HG02870 (cell line): ENCODE measurements around the gene RPP30.
A peak's percentile ranks its signal among the peaks of the same experiment; 100 is the strongest.
"Not testable (repeated sequence)": the region's sequence is repeated elsewhere in the genome, so short reads cannot be mapped to it uniquely, and the experiment has no call there.

Experiments
- ATAC-seq: cut with Tn5 transposase; IDR thresholded peaks from one replicate; pipeline ENCODE4 v1.9.1; 2021; ENCODE audit warnings: mild to moderate bottlenecking, moderate library complexity; ENCODE audit not compliant: unreplicated experiment

RPP30 gene

DNA sequence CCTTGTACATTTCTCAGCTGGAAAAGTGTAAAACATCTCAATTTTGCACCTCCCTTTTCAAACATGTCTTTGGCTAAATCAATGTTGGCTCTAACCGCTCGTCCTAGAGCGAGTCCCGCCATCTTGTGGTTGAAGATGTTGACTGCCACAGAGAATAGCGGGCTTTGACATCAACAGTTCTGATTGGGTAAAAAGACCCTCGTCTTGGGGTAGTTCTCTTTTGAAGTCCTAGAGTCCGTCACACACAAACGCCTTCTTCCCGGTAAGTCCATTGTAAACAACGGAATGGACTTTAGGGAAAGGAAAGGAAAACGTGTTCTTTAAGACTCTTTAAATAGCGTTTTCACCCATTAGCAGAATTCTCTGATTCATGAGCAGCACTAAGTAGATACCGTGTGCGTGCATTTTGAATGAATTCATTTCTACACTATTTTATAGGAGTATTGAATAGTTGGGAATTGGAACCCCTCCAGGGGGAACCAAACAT, 452 bp upstream of the RPP30 start:
- ATAC-seq, result peak; percentile 42

DNA sequence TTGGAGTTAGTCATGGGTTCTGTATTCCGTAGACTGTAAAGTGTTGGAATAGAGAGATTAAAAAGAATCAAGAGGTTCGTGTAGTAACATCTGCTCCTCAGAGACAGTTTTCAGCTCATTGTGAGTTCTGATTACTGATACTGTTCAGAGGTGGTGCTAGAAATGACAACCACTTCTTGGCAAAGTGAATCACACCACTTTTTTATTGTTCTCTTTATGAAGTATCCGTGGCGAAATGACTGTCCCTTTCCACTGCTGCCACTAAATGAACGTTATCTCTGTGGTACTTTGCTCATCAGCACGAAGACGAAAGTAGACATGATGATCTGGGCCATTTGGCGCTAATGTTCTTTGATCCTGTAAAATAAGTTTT, 860 bp downstream of the RPP30 start:
- no peak for ATAC-seq

DNA sequence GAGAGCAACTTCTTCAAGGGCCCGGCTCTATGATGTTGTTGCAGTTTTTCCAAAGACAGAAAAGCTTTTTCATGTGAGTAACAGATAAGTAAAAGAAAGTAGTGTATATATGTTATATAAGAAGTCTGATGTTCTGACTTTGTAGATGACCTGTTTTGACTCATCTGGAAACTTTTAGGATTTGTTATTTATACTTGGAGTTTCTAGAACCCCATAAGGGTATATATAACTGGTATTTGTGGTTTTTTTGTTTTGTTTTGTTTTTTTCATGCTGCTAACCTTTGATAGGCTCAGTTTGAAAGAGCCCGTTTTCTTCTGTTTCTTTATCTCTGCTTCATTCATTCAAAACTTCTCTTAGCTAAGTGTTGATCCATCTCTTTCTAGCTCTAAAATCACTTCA, 7.3 kb downstream of the RPP30 start:
- ATAC-seq, result no peak

DNA sequence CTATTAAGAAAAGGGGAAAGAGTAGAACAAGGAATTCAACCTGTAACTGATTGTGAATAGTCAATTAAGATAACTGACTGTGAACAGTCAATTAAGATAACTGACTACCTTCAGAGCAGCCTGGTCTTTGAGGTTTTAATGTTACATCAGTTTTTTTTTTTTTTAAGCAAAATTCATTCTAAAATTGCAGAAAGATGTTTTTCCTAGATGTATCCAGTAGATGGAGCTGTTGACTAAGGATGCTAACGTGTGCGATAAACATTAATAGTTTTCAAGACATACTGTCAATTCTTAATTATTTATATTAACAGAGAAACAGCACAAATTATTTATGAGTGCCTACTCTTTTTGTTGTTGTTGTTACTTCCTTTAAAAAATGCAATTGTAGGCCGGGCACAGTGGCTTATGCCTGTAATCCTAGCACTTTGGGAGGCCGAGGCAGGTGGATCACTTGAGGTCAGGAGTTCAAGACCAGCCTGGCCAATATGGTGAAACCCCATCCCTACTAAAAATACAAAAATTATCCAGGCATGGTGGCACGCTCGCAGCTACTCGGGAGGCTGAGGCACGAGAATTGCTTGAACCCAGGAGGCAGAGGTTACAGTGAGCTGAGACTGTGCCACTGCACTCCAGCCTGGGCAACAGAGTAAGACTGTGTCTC, 8.4 kb downstream of the RPP30 start:
- not testable (repeated sequence) for ATAC-seq

DNA sequence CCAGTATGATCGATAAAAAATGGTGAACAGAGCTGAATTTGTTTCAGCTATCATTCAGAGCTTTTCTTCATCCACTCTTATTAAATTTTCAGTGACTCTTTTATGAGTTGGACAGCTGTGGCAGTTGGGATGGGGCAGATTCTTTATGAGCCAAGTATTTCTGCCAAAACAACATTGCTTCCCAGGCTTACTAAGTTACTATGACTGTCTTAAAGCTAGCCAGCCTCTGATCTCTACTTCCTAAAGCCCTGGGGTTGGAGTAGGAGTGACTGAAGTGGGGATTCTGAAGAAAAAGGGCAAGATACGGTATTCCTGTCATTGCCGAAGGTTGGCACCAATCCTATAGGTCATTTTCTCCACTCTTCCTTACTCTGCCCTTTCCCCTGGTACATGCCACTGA, 12.7 kb downstream of the RPP30 start:
- ATAC-seq, result no peak

DNA sequence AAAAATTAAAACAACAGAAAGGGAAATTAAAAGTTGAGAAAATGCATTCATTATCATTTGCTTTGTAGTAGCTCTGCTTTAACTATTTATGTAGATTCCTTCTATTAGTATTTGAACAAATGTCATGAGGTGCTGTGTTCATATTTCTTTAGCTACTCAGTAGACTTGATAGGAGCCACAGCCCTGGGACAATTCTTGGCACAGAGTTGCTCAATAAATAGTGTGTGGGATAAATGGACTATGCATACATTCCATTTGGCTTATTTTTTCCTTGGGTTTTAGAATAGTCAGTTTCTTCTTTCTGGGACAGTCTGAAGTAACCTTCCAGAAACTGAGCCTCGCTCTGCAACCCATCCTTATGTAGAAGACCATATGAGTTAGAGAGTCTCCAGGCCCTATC, 13.4 kb downstream of the RPP30 start:
- ATAC-seq, result no peak

DNA sequence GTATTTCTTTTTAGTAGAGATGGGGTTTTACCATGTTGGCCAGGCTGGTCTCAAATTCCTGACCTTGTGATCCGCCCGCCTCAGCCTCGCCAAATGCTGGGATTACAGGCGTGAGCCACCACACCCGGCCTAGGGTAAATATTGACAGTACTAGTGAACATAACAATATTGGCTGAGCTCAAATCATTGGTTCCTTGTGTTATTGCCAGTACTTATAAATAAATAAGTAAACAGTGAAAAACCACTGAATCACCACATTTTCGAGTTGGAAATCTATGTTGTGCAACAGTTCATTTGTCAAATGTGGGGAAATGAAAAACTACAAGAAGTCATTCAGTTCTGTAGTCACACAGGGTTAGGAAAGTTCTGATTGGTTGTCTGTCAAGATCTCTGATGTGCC, 15.8 kb downstream of the RPP30 start:
- no peak for ATAC-seq

DNA sequence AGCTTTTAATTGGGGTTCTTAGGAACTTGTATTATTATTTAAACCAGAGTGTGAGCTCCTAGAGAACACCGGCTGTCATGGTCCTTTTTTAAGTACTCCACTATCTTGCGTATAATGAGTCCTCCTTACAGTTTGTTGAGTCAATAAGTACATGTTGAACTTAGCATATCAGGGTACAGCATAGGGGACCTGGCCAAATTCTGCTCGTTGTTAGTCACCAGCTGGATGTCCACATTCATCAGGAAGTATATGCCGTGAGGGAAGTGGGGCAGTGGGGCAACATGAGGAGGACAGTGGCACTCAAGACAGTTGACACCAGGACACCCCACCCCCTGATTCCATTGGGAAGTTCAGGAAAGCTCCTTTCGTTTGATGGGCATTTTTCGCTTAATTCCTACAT, 16.6 kb downstream of the RPP30 start:
- no peak for ATAC-seq

DNA sequence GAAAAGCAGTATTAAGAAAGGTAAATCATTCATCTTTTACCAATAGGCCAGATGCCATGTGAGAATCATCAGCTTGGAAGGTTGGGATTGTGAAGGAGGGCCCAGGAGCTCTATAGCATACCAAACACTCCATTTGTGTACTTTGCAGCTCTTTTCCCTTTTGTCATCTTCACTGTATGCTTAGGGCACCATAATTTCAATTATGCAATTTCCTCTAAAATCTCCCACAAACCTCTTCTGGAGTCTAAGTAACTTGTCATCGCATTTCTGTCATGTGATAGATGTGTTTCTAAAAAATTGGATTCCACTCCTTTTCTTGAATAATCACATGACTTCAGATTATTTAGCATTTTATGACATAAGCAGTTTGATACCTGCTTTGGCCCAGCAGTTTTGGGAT, 17.9 kb downstream of the RPP30 start:
- ATAC-seq, result no peak

DNA sequence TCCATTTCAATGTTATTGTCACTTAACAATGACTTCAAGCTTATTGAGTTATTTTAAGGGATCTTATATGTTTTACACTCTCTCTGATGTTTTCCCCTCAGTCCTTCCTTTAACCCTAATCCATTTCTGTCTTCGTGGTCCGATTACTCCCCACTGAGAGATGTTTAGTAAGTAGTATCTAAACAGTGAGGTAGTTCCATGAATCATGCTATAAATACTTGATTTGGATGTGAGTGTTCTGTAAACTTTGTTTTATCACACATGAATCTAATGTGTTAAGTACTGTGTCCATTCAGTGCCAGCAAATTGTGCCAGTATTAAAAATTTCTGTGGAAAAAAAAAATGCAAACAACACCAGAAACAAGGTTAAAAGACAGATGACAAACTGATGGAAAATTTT, 18.6 kb downstream of the RPP30 start:
- no peak for ATAC-seq

DNA sequence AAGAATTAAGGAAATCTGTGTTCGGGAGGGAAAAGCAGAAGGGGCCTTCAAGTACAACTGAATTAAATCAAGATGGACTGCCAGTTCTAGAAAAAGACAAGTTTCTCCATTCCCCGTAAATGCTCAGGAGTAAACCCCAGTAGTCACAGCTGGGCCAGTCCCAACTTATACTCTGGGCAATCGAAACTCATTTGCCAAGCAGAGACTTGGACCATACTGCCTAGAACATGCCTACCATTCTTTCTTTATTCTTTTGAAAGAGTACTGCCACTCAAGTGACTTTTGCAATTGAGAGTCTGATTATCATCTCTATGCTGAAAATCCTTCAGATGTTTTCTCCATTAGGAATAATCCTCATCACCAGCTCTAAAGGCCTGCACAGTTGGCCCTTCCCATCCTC, 21.4 kb downstream of the RPP30 start:
- ATAC-seq, result no peak

DNA sequence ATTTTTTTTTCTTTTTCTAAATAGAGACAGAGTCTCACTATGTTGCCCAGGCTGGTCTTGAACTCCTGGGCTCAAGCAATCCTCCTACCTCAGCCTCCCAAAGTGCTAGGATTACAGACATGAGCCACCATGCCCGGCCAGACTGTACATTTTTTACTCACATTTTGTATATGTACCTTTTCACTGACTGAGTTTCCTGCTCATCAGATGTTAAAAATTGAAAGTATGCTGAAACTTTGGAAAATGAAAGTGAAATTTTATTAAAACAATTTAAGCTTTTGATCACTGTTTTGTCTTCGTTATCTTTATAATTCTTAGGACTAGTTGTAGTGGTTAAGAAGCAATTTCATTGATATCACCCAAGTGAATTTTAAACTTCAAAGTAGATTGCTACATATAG, 25.1 kb downstream of the RPP30 start:
- not testable (repeated sequence) for ATAC-seq

DNA sequence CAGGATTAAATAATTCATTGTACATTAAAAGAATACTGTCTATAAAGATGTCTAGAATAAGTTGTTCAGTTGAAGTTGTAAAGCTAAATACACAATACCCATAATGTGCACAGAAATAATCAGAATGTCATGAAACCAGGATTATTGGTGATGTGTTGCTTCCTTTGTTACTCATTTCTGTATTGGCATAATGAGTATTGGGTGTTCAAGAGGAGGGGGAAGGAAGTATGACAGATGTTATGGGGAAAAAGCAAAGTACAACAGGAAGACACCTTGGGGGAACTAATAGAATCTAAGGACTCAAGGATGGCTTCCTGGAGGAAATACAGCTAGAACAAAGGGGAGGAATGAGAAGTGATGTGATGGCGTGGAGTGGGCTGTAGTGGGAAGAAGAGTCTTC, 34.2 kb downstream of the RPP30 start:
- ATAC-seq, result no peak

DNA sequence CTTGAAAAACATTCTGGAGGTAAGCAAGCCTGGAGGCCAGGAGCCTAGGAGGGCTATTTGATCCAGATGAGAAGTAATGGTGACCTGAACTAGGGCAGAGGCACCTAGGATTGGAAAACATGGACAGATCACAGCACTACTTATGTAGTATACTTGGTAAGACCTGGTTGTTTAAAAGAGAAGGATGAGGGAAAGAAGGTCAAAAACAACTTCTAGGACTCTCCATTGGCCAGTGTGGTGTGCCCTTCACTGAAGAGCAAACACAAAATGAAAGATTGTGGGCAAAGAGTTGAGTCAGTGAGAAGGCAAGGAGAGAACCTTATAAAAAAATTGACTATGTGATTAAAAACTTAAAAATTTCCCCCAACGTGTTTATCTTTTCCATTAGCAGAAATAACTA, 34.8 kb downstream of the RPP30 start:
- ATAC-seq, result no peak

DNA sequence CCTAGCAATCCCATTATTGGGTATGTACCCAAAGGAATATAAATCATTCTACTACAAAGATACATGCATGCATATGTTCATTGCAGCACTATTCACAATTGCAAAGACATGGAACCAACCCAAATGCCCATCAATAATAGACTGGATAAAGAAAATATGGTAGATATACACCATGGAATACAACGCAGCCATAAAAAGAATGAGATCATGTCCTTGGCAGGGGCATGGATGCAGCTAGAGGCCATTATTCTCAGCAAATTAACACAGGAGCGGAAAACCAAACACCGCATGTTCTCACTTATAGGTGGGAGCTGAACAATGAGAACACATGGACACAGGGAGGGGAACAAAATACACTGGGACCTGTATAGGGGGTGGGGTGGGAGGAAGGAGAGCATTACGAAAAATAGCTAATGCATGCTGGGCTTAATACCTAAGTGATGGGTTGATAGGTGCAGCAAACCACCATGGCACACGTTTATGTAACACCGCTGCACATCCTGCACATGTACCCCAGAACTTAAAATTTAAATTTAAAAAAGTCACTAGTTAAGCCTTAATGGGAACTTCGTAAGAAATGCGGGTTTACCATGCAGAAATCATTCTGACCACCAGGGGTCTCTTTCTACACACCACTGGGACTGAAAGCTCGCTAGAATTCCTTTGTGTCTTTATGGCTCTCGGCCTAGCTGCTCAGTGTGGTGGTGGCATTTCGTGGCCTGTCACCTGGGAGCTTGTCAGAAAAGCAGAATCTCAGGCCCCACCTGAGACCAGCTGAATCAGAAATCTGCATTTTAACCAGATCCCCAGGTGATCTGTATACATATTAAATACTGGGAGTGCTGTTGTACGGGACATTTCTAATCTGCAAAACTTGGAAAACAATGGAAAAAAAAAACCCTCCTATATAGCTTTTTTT, 39.6 kb downstream of the RPP30 start:
- peak; percentile 62 for ATAC-seq

DNA sequence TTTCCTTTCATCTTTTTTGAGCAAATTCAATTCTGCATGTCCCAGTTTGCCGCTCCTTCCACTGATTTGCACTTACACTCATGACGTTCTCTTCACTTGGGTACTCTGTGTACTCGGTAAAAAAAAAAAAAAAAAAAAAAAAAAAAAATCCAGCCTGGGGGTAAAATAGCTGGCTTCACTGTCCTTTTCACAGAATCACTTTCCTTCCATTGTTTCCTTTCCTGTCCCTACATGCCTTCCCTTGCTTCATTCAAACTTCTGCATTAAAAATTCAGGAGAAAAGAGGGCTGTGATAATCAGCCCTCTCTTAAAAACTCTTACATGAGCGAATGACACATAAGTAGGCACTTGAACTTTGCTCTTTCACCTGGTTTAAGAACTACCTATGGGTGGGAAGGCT, 40.4 kb downstream of the RPP30 start:
- ATAC-seq, result no peak

DNA sequence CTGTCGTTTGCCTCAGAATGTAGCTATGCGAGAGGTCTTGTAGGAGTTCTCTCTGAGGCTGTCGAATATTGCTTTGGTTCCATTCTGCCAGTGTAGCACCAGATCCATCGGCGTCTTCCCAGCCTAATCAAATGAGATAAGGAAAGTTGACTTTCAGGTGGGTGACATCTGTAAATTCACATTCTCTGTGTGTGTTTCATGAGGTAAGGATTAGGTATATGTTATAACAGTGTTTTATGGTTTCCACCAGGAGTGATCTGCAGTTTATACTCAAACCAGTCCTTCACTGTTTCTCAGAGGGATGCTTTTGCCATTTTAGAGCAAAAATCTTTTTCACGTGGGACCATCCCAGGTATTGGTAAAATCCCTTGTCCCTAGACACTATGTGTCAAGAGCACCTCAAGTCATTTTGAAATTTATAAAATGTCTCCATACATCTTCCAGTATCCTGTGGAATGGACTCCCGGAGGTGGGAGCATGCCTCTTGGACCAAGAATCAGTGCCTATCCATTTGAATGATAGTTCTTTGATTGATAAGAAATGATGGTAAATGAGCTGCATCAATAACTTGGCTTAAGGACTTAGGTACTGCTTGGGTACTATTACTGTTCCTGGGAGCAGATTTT, 41.2 kb downstream of the RPP30 start:
- no peak for ATAC-seq

DNA sequence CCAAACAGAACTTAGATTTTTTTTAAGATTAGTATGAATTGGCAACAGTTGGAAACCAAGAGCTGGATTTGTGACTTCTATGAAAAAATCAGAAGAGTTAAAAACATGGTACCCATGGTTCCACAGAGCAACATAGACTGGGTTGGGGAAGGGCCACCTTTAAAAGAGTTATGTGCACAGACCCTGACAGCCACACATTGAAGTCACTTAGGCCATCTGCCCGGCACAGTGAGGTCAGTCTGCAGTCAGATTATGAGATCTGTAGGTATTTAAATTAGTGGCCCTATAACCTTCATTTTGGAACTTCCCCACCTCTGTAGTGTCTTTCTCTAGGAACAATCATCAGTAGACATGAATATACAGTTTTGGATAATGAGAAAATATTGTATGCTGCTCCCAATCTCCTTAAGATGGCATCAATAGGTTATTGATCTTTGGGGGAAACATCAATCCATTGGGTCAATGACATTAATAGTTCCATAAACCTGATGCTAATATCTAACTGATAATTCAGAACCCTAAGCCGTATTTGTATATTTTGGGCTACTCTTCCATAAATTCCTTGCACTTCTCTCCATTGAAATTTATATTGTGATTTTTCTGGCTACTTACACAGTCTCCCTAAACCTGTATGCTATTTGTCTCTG, 42.1 kb downstream of the RPP30 start:
- no peak for ATAC-seq

DNA sequence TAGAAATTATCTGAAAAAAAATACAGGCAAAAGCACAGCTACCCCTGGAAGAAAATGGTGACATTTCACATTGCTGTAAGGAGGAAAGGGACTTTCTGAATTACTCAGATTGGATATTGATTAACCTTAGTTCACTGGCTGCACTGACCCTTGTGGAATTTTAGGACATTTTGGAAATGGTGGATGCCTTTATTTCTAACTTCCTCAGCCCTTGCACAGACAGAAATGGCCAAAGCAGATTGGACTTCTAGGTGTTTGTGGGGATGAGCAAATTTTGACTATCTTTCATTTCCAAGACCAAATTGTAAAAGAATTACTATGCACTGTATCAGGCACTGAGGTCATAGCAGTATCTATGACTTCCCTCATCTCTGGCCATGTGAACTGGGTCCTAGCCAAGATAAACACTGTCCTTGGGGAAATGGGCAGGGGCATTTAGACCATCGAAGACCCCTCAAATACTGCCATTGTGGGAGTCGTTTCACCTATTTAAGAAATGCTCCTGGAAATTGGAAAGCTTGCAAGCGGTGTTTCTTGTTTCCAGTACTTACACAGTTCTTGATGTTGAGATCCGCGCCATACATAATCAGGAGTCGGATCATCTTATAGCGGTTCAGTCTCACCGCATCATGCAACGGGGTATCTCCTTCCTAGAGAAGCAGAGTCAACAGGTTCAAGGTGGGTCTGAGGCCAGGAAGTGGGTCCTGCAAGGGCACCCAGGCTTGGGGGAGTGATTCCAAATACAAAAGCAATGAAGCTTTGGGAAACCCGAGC, 43.4 kb downstream of the RPP30 start:
- ATAC-seq, result no peak

DNA sequence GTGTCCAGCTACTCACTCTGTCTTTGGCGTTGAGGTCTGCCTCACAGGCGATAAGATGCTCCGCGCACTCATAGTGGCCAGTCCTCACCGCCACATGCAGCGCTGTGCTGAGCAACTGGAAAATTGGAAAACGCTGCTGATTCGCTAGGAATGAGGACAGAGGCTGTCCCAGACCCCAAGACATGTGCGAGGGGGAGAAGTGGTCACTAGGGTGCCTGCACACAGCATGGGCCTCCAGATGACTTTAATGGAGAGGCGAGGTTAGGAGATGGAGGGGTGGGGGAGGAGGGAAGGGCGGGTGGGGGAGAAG, 43.9 kb downstream of the RPP30 start:
- no peak for ATAC-seq
